Measurements from ENCODE around the gene ZNF217.
"Not testable (repeated sequence)": the region's sequence is repeated elsewhere in the genome, so short reads cannot be mapped to it uniquely, and the experiment has no call there.

The ZNF217 gene

GRCh38 chr20:53622247-53623133, 28.9 kb upstream of the ZNF217 start:
- FAIRE-seq (peak; percentile 69), DNase-seq (ENCODE audit: extremely low spot score, insufficient read length, low read depth) (no peak)

GRCh38 chr20:53621482-53622246, 28.0 kb upstream of the ZNF217 start:
- no peak for DNase-seq (ENCODE audit: extremely low spot score, insufficient read length, low read depth)
- FAIRE-seq: no peak

- not testable (repeated sequence) for DNase-seq (ENCODE audit: extremely low spot score, insufficient read length, low read depth); FAIRE-seq
Observed at GRCh38 chr20:53618490-53619000, 24.9 kb upstream of the ZNF217 start.

GRCh38 chr20:53617791-53618489, 24.3 kb upstream of the ZNF217 start:
- DNase-seq (ENCODE audit: extremely low spot score, insufficient read length, low read depth) (no peak), FAIRE-seq (no peak)

- not testable (repeated sequence) for DNase-seq (ENCODE audit: extremely low spot score, insufficient read length, low read depth); FAIRE-seq
Observed at GRCh38 chr20:53616489-53616888, 22.9 kb upstream of the ZNF217 start.

GRCh38 chr20:53613748-53614147, 20.1 kb upstream of the ZNF217 start:
- DNase-seq (ENCODE audit: extremely low spot score, insufficient read length, low read depth) (no peak), FAIRE-seq (no peak)

GRCh38 chr20:53612289-53612688, 18.6 kb upstream of the ZNF217 start:
- DNase-seq (ENCODE audit: extremely low spot score, insufficient read length, low read depth); FAIRE-seq: not testable (repeated sequence)

GRCh38 chr20:53611449-53611894, 17.8 kb upstream of the ZNF217 start:
- FAIRE-seq: peak; percentile 79
- DNase-seq (ENCODE audit: extremely low spot score, insufficient read length, low read depth): no peak

- peak; percentile 60 for FAIRE-seq
Observed at GRCh38 chr20:53609491-53610445, 16.1 kb upstream of the ZNF217 start.

GRCh38 chr20:53608456-53609452, 15.1 kb upstream of the ZNF217 start:
- FAIRE-seq (no peak), DNase-seq (ENCODE audit: extremely low spot score, insufficient read length, low read depth) (no peak)

More at GRCh38 chr20:53609491-53610445, 16.1 kb upstream of the ZNF217 start:
- no peak for DNase-seq (ENCODE audit: extremely low spot score, insufficient read length, low read depth)

- no peak for FAIRE-seq
- no peak for DNase-seq (ENCODE audit: extremely low spot score, insufficient read length, low read depth)
Observed at GRCh38 chr20:53608071-53608455, 14.4 kb upstream of the ZNF217 start.

- FAIRE-seq (no peak), DNase-seq (ENCODE audit: extremely low spot score, insufficient read length, low read depth) (no peak)
Observed at GRCh38 chr20:53606364-53606985, 12.8 kb upstream of the ZNF217 start.

GRCh38 chr20:53605401-53605800, 11.8 kb upstream of the ZNF217 start:
- FAIRE-seq; DNase-seq (ENCODE audit: extremely low spot score, insufficient read length, low read depth): not testable (repeated sequence)

GRCh38 chr20:53604846-53605245, 11.2 kb upstream of the ZNF217 start:
- not testable (repeated sequence) for FAIRE-seq; DNase-seq (ENCODE audit: extremely low spot score, insufficient read length, low read depth)

GRCh38 chr20:53602661-53603060, 9.0 kb upstream of the ZNF217 start:
- FAIRE-seq: no peak
- no peak for DNase-seq (ENCODE audit: extremely low spot score, insufficient read length, low read depth)

- DNase-seq (ENCODE audit: extremely low spot score, insufficient read length, low read depth) (no peak), FAIRE-seq (no peak)
Observed at GRCh38 chr20:53599910-53600632, 6.4 kb upstream of the ZNF217 start.

GRCh38 chr20:53599378-53599777, 5.7 kb upstream of the ZNF217 start:
- DNase-seq (ENCODE audit: extremely low spot score, insufficient read length, low read depth) (no peak), FAIRE-seq (no peak)
